RWPE1 (cell line): ENCODE measurements around the gene ENTPD3.
"Not testable (repeated sequence)": the region's sequence is repeated elsewhere in the genome, so short reads cannot be mapped to it uniquely, and the experiment has no call there.

ENCODE experiments used
- CTCF ChIA-PET: fragments of 350-600 bp; sonication (Branson Sonifier 250); formaldehyde crosslinking; extraction: SDS; loops from one replicate; lab custom pipeline; 2021; lab: Yijun Ruan, JAX
- POLR2A ChIA-PET: fragments of 400-600 bp; formaldehyde crosslinking; extraction: SDS; loops from one replicate; lab custom pipeline; 2020; ENCODE audit warnings: antibody characterized with exemption; ENCODE audit not compliant: low non-redundant PET; lab: Yijun Ruan, JAX
- DNase-seq: peaks from one replicate; pipeline ENCODE4 v3.0.0; 2012; ENCODE audit warnings: low spot score
- H3K27ac ChIP-seq: fragments of 450-650 bp; 2 replicates; pipeline ENCODE4 v1.5.1; 2017
- TF ChIP-seq, protein P1 (sequence below): fragments of 450-650 bp; conservative IDR thresholded peaks from 2 replicates; pipeline ENCODE4 v1.5.1; 2017; ENCODE audit warnings: low read depth, mild to moderate bottlenecking

Gene ENTPD3

DNA sequence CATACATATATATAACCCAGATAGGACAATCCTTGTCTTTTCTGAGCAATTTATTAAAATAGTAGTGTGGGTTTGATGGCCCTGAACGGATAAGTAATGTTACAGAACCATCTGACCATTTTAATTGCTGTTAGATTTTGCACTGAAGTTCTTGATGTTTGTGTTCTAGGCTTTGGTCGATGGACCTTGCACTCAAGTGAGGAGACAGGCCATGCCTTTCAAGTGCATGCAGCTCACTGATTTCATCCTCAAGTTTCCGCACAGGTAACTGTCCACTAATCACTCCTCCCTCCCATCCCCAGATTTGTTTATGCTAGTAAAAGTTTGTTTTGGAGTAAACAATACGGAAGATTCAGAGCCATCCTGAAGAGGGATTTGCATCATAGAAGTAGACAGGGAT, 71.5 kb downstream of the ENTPD3 start:
- CTCF ChIA-PET = no interaction called here
- no peak for DNase-seq
- no peak overlapping the region for H3K27ac ChIP-seq
- POLR2A ChIA-PET = no interaction called here
- TF ChIP-seq, protein P1, sequence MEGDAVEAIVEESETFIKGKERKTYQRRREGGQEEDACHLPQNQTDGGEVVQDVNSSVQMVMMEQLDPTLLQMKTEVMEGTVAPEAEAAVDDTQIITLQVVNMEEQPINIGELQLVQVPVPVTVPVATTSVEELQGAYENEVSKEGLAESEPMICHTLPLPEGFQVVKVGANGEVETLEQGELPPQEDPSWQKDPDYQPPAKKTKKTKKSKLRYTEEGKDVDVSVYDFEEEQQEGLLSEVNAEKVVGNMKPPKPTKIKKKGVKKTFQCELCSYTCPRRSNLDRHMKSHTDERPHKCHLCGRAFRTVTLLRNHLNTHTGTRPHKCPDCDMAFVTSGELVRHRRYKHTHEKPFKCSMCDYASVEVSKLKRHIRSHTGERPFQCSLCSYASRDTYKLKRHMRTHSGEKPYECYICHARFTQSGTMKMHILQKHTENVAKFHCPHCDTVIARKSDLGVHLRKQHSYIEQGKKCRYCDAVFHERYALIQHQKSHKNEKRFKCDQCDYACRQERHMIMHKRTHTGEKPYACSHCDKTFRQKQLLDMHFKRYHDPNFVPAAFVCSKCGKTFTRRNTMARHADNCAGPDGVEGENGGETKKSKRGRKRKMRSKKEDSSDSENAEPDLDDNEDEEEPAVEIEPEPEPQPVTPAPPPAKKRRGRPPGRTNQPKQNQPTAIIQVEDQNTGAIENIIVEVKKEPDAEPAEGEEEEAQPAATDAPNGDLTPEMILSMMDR = no peak

DNA sequence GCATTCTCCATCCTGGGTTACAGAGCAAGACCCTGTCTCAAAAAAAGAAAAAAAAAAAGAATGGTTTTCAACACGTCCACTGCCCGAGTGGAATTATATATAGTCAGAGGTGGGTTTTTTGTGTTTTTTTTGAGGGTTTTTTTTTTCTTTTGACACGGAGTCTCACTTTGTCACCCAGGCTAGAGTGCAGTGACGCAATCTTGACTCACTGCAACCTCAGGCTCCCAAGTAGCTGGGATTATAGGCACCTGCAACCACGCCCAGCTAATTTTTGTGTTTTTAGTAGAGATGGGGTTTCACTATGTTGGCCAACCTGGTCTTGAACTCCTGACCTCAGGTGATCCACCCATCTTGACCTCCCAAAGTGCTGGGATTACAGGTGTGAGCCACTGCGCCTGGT, 73.5 kb downstream of the ENTPD3 start:
- CTCF ChIA-PET, DNase-seq, POLR2A ChIA-PET: not testable (repeated sequence)
- peak overlapping the region; percentile 40; the same call in 1 of the 2 replicates for H3K27ac ChIP-seq

DNA sequence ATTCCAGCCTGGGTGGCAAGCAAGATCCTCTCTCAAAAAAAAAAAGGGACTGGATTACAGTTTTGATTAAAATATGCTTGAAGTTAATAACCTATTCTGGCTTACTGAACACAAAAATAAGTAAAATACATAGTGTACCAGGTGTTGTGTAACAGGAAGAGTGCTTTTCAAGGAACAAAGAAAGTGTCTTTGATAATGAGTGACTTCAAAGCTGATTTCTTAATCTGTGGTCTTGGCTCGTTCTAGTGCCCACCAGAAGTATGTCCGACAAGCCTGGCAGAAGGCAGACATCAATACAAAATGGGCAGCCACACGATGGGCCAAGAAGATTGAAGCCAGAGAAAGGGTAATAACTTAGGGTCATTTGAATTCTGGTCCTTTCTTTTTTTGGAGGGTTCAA, 74.2 kb downstream of the ENTPD3 start:
- ChIA-PET CTCF (no interaction called here), POLR2A (no interaction called here)
- DNase-seq = no peak
- H3K27ac ChIP-seq = no peak overlapping the region; the same call in 1 of the 2 replicates
- TF ChIP-seq, protein P1 = no peak

DNA sequence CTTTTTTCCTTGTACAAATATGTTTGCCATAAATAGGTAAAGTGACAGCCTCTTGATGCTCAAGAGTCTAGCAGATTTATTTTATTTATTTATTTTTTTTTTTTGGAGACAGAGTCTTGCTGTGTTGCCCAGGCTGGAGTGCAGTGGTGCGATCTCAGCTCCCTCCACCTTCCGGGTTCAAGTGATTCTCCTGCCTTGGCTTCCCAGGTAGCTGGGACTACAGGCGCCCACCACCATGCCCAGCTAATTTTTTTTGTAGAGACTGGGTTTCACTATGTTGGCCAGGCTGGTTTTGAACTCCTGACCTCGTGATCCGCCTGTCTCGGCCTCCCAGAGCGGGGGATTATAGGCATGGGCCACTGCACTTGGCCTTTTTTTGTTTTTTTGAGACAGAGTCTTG, 75.9 kb downstream of the ENTPD3 start:
- DNase-seq, POLR2A ChIA-PET: not testable (repeated sequence)
- CTCF ChIA-PET = interaction anchor here (0.6 kb wide), 1 partner anchor 43 kb away, joined by 3 read pairs; the partner anchor contains the start of gene ZNF620
- H3K27ac ChIP-seq = peak overlapping the region; percentile 21; the same call in 1 of the 2 replicates

DNA sequence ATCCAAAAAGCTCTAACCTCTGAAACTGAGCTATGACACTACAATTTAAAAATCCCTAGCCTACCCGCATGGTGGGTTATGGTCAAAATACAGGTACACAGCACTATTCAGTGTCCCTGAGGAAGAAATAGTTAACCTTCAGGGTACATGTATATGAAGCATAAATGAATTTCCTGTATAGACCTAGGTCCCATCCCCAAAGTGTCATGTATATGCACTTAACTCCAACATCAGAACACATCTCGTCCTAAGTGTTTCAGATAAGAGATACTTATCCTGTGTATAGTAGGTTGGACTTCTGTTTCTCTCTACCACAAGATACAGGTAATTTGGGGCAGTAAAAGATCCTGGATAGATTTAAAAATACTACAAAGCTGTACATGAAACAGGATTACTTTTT, 76.6 kb downstream of the ENTPD3 start:
- DNase-seq = no peak
- ChIA-PET CTCF (interaction anchor here (0.6 kb wide), 1 partner anchor 148 kb away, joined by 3 read pairs; no protein-coding TSS in a partner anchor), POLR2A (no interaction called here)
- TF ChIP-seq, protein P1 = no peak
- peak overlapping the region; percentile 21; the same call in 1 of the 2 replicates for H3K27ac ChIP-seq

DNA sequence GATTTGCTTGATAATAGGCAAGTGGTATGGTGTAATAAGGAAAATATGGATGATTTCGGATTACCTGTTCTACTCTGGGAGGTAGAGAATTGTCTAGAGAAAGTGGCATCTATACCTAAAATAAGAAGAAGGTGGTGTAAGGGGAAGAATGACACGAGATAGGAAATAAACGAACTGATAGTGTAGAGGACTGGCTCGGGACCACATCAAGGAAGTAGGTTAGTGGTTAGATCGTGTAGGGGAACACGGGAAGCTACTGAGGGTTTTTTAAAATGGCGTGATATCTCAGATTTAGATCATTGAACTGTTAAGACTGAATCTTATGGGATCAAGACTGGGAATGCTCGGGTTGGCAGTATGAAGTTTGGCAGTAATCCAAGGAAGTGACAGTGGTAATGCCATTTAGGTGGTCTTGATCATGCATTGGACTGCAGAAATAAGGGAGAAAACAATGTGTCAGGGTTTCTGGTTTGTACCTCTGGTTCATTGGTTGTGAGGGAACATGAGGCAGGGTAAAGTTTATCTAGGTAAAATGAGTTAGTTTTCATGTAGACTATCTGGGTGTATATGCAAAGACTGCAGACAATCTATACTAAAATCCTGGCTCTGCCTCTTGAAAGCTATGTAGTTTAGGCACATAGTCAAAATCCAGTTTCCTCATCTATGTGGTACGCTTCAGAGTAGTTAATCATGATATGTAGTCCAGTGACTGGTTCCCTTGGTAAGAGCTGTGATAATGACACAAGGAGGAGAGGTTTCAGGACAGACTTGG, 77.5 kb downstream of the ENTPD3 start:
- ChIA-PET CTCF (interaction anchor here (0.6 kb wide), 1 partner anchor 149 kb away, joined by 3 read pairs; no protein-coding TSS in a partner anchor), POLR2A (no interaction called here)
- no peak overlapping the region for H3K27ac ChIP-seq
- no peak for DNase-seq
- TF ChIP-seq, protein P1 = no peak

DNA sequence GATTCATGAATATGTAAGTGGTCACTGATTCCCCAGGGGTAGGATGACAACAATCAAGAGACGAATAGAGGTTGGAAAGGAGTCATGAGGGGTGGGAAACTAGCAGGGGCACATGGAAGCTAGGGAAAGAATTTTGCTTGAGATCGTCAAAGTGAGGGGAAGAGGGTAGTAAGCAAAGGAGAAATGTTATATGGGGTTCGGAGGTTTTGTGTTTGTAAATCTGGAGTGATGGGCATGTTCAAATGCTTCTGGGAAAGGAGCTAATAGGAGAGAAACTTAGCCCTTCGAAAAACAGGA, 78.1 kb downstream of the ENTPD3 start:
- POLR2A ChIA-PET = no interaction called here
- CTCF ChIA-PET = no interaction called here
- TF ChIP-seq, protein P1 = no peak
- no peak overlapping the region for H3K27ac ChIP-seq
- DNase-seq = no peak
